ENCODE data around the gene MTM1.

MTM1 gene

GRCh38 chrX:150577174-150577573 lies 8.8 kb downstream of the MTM1 start:
- WGBS (ENCODE audit: insufficient coverage) = no CpG with 5 or more reads among the region's 1 CpG
- ChIA-PET POLR2A (no interaction called here), CTCF (no interaction called here)
- no peaks in the 10 kb centered on the region for H3K36me3 ChIP-seq (ENCODE audit: control insufficient read depth in 4 of 4, insufficient read depth in 4 of 4, low read length in 3 of 4)
- peaks cover 0 to 3% (median 0%) of the 10 kb centered on the region in 5 experiments for H3K9me3 ChIP-seq (ENCODE audit: control extremely low read depth in 1 of 5, control insufficient read depth in 4 of 5, insufficient read depth in 2 of 5, low read depth in 1 of 5, low read length in 4 of 5)
- H3K27me3 ChIP-seq (replicated peaks in 2 of 5; ENCODE audit: control insufficient read depth in 4 of 5, insufficient read depth in 5 of 5, low read length in 4 of 5) = no peaks in the 10 kb centered on the region
- no peak for DNase-seq
- H3K27ac ChIP-seq (ENCODE audit: insufficient read depth in 1 of 2, low read depth in 1 of 2, low read length in 2 of 2, poor library complexity in 1 of 2, severe bottlenecking in 2 of 2) = no peak overlapping the region
- H3K4me1 ChIP-seq (ENCODE audit: control extremely low read depth in 1 of 4, control insufficient read depth in 4 of 4, insufficient read depth in 4 of 4, low read length in 3 of 4) = peaks cover 6 to 44% (median 22%) of the 10 kb centered on the region in 4 experiments
- H3K4me3 ChIP-seq (ENCODE audit: control insufficient read depth in 1 of 7, extremely low read depth in 1 of 7, insufficient read depth in 4 of 7, low read depth in 2 of 7, low read length in 6 of 7) = no peak overlapping the region

- Histone ChIP-seq H3K27ac (ENCODE audit: insufficient read depth in 1 of 2, low read depth in 1 of 2, low read length in 2 of 2, poor library complexity in 1 of 2, severe bottlenecking in 2 of 2) (no peak overlapping the region), H3K9me3 (ENCODE audit: control extremely low read depth in 1 of 5, control insufficient read depth in 4 of 5, insufficient read depth in 2 of 5, low read depth in 1 of 5, low read length in 4 of 5) (peaks cover 0 to 3% (median 0%) of the 10 kb centered on the region in 5 experiments), H3K4me3 (ENCODE audit: control insufficient read depth in 1 of 7, extremely low read depth in 1 of 7, insufficient read depth in 4 of 7, low read depth in 2 of 7, low read length in 6 of 7) (no peak overlapping the region), H3K36me3 (ENCODE audit: control insufficient read depth in 4 of 4, insufficient read depth in 4 of 4, low read length in 3 of 4) (no peaks in the 10 kb centered on the region), H3K27me3 (replicated peaks in 2 of 5; ENCODE audit: control insufficient read depth in 4 of 5, insufficient read depth in 5 of 5, low read length in 4 of 5) (no peaks in the 10 kb centered on the region), H3K4me1 (ENCODE audit: control extremely low read depth in 1 of 4, control insufficient read depth in 4 of 4, insufficient read depth in 4 of 4, low read length in 3 of 4) (peaks cover 0 to 6% (median under 1%) of the 10 kb centered on the region in 4 experiments)
- no peak for DNase-seq
- ChIA-PET POLR2A (no interaction called here), CTCF (no interaction called here)
- no CpG with 5 or more reads among the region's 4 CpGs for WGBS (ENCODE audit: insufficient coverage)
These were observed 12.8 kb downstream of the MTM1 start for GRCh38 chrX:150581093-150581775.

- CTCF ChIA-PET = interaction anchor here (0.9 kb wide), 1 partner anchor 11 kb away, joined by 3 read pairs; no protein-coding TSS in a partner anchor
- Histone ChIP-seq H3K27me3 (replicated peaks in 2 of 5; ENCODE audit: control insufficient read depth in 4 of 5, insufficient read depth in 5 of 5, low read length in 4 of 5) (no peaks in the 10 kb centered on the region), H3K9me3 (ENCODE audit: control extremely low read depth in 1 of 5, control insufficient read depth in 4 of 5, insufficient read depth in 2 of 5, low read depth in 1 of 5, low read length in 4 of 5) (peaks cover 0 to 3% (median 0%) of the 10 kb centered on the region in 5 experiments), H3K4me3 (ENCODE audit: control insufficient read depth in 1 of 7, extremely low read depth in 1 of 7, insufficient read depth in 4 of 7, low read depth in 2 of 7, low read length in 6 of 7) (no peak overlapping the region), H3K36me3 (ENCODE audit: control insufficient read depth in 4 of 4, insufficient read depth in 4 of 4, low read length in 3 of 4) (no peaks in the 10 kb centered on the region), H3K27ac (ENCODE audit: insufficient read depth in 1 of 2, low read depth in 1 of 2, low read length in 2 of 2, poor library complexity in 1 of 2, severe bottlenecking in 2 of 2) (no peak overlapping the region), H3K4me1 (ENCODE audit: control extremely low read depth in 1 of 4, control insufficient read depth in 4 of 4, insufficient read depth in 4 of 4, low read length in 3 of 4) (no peaks in the 10 kb centered on the region)
- POLR2A ChIA-PET = no interaction called here
- peak in 1 of 3 donors; percentile 28 for DNase-seq
These were observed 14.0 kb downstream of the MTM1 start for GRCh38 chrX:150582338-150582948.

DNA sequence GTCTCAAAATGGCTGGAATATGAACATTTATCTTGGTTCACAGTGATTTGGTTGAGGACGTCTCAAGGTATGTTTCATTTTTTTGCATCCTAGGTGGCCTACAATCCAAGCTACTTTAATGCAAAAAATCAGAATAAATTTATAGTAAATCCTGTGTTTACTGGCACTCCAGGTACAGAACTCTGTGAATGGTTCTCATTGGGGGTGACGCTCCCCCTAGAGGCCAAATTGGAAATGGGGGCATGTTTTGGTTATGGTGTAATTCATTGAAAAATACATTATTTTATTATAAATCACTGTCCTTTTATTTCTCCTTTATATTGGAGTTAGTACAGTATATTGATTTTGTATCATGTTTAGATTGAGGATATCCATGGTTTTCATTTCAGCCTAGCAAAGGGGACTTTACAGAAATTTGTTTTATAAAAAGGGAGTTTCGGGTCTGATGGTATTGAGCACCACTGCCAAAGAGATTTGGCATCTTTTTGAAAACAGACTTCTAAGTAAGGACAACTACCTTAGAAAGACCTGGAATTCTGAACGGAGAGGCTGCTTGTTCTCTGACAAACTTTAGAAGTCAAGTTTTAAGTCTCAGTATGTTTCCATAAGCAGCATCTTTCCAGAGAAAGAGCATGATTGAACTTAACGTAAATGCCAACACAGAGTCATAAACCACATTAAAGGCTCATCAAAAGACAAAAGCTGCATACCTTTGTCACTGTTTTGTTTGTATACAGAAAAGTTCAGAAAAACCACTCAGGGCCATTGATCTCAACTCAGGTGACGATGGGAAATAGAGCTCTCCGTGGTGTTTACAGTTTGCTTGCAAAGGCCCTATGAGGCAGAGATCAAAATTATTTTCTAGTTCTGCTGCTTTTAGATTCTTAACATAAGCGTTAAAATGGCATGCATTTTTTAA lies 19.4 kb downstream of the MTM1 start:
- peak in 2 of 3 donors; percentile 47 to 59 for DNase-seq
- Histone ChIP-seq H3K4me1 (ENCODE audit: control extremely low read depth in 1 of 4, control insufficient read depth in 4 of 4, insufficient read depth in 4 of 4, low read length in 3 of 4) (no peaks in the 10 kb centered on the region), H3K27me3 (replicated peaks in 2 of 5; ENCODE audit: control insufficient read depth in 4 of 5, insufficient read depth in 5 of 5, low read length in 4 of 5) (no peaks in the 10 kb centered on the region), H3K4me3 (ENCODE audit: control insufficient read depth in 1 of 7, extremely low read depth in 1 of 7, insufficient read depth in 4 of 7, low read depth in 2 of 7, low read length in 6 of 7) (no peak overlapping the region), H3K9me3 (ENCODE audit: control extremely low read depth in 1 of 5, control insufficient read depth in 4 of 5, insufficient read depth in 2 of 5, low read depth in 1 of 5, low read length in 4 of 5) (no peaks in the 10 kb centered on the region), H3K36me3 (ENCODE audit: control insufficient read depth in 4 of 4, insufficient read depth in 4 of 4, low read length in 3 of 4) (no peaks in the 10 kb centered on the region), H3K27ac (ENCODE audit: insufficient read depth in 1 of 2, low read depth in 1 of 2, low read length in 2 of 2, poor library complexity in 1 of 2, severe bottlenecking in 2 of 2) (no peak overlapping the region)
- CTCF ChIA-PET = interaction anchor here (0.7 to 1.7 kb wide), 4 partner anchors 13 to 43 kb away, joined by 3 to 9 read pairs (median 6); no protein-coding TSS in a partner anchor
- WGBS (ENCODE audit: insufficient coverage) = 72% methylated on average over 5 of the region's 8 CpGs
- POLR2A ChIA-PET = no interaction called here

GRCh38 chrX:150594584-150594983 lies 26.2 kb downstream of the MTM1 start:
- peak in 2 of 3 donors; percentile 41 to 55 for DNase-seq
- ChIA-PET POLR2A (no interaction called here), CTCF (interaction anchor here (0.9 to 1.6 kb wide), 2 partner anchors 17 to 50 kb away, joined by 3 to 4 read pairs; no protein-coding TSS in a partner anchor)
- Histone ChIP-seq H3K27ac (ENCODE audit: insufficient read depth in 1 of 2, low read depth in 1 of 2, low read length in 2 of 2, poor library complexity in 1 of 2, severe bottlenecking in 2 of 2) (no peak overlapping the region), H3K4me1 (ENCODE audit: control extremely low read depth in 1 of 4, control insufficient read depth in 4 of 4, insufficient read depth in 4 of 4, low read length in 3 of 4) (peaks cover 0 to 6% (median 3%) of the 10 kb centered on the region in 4 experiments), H3K27me3 (replicated peaks in 2 of 5; ENCODE audit: control insufficient read depth in 4 of 5, insufficient read depth in 5 of 5, low read length in 4 of 5) (no peaks in the 10 kb centered on the region), H3K9me3 (ENCODE audit: control extremely low read depth in 1 of 5, control insufficient read depth in 4 of 5, insufficient read depth in 2 of 5, low read depth in 1 of 5, low read length in 4 of 5) (no peaks in the 10 kb centered on the region), H3K4me3 (ENCODE audit: control insufficient read depth in 1 of 7, extremely low read depth in 1 of 7, insufficient read depth in 4 of 7, low read depth in 2 of 7, low read length in 6 of 7) (no peak overlapping the region), H3K36me3 (ENCODE audit: control insufficient read depth in 4 of 4, insufficient read depth in 4 of 4, low read length in 3 of 4) (peaks cover 2 to 14% (median 9%) of the 10 kb centered on the region in 4 experiments)
- no CpG with 5 or more reads among the region's 1 CpG for WGBS (ENCODE audit: insufficient coverage)

DNA sequence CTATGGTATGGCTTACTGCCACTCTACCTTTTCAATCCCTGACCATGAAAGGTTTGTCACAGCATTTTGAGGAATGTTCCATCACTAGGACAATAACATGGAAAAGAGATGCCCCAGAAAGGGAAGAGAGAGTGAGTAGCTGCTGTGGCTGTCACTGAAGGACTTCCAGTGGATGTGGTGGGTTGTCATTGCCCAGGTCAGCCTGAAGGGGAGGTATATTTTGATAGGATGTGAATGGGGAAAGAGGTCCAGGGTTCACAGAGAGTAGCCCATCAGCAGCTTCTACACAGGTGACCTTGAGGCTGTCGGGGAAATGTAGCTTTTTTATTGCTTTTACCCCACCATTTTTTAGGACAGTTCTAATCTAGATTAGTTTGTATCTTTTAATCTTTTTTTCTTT lies 30.8 kb downstream of the MTM1 start:
- POLR2A ChIA-PET = no interaction called here

More for the DNA sequence above, 30.8 kb downstream of the MTM1 start:
- Histone ChIP-seq H3K27me3 (replicated peaks in 2 of 5; ENCODE audit: control insufficient read depth in 4 of 5, insufficient read depth in 5 of 5, low read length in 4 of 5) (no peaks in the 10 kb centered on the region), H3K4me1 (ENCODE audit: control extremely low read depth in 1 of 4, control insufficient read depth in 4 of 4, insufficient read depth in 4 of 4, low read length in 3 of 4) (peaks cover 0 to 6% (median 5%) of the 10 kb centered on the region in 4 experiments), H3K36me3 (ENCODE audit: control insufficient read depth in 4 of 4, insufficient read depth in 4 of 4, low read length in 3 of 4) (peaks cover 6 to 40% (median 17%) of the 10 kb centered on the region in 4 experiments), H3K9me3 (ENCODE audit: control extremely low read depth in 1 of 5, control insufficient read depth in 4 of 5, insufficient read depth in 2 of 5, low read depth in 1 of 5, low read length in 4 of 5) (no peaks in the 10 kb centered on the region), H3K27ac (ENCODE audit: insufficient read depth in 1 of 2, low read depth in 1 of 2, low read length in 2 of 2, poor library complexity in 1 of 2, severe bottlenecking in 2 of 2) (no peak overlapping the region), H3K4me3 (ENCODE audit: control insufficient read depth in 1 of 7, extremely low read depth in 1 of 7, insufficient read depth in 4 of 7, low read depth in 2 of 7, low read length in 6 of 7) (no peak overlapping the region)
- no CpG with 5 or more reads among the region's 1 CpG for WGBS (ENCODE audit: insufficient coverage)
- CTCF ChIA-PET = no interaction called here
- DNase-seq = no peak
